Superior temporal gyrus (tissue), 1 donor: ENCODE results near the gene BUD13.

Experiments used
- DNase-seq: peaks from one replicate; pipeline ENCODE4 v3.0.0-alpha.2; 2016; ENCODE audit errors: extremely low spot score

Gene BUD13

GRCh38 chr11:116715383-116715782 is 57.4 kb downstream of the BUD13 start:
- DNase-seq: no peak

- no peak for DNase-seq
These were observed 57.9 kb downstream of the BUD13 start for GRCh38 chr11:116714902-116715301.

- DNase-seq: no peak
These were observed 60.4 kb downstream of the BUD13 start for GRCh38 chr11:116712428-116712827.

GRCh38 chr11:116710762-116711161 is 62.0 kb downstream of the BUD13 start:
- DNase-seq: no peak

- no peak for DNase-seq
These were observed 62.6 kb downstream of the BUD13 start for GRCh38 chr11:116710001-116710674.

- DNase-seq: no peak
These were observed 65.0 kb downstream of the BUD13 start for GRCh38 chr11:116707746-116708145.

GRCh38 chr11:116707161-116707629 is 65.6 kb downstream of the BUD13 start:
- no peak for DNase-seq

GRCh38 chr11:116703421-116703820 is 69.4 kb downstream of the BUD13 start:
- DNase-seq: peak; percentile 61

GRCh38 chr11:116702772-116703385 is 69.9 kb downstream of the BUD13 start:
- DNase-seq: peak; percentile 37

- no peak for DNase-seq
These were observed 70.9 kb downstream of the BUD13 start for GRCh38 chr11:116701876-116702275.

GRCh38 chr11:116701297-116701801 is 71.4 kb downstream of the BUD13 start:
- no peak for DNase-seq

- no peak for DNase-seq
These were observed 72.1 kb downstream of the BUD13 start for GRCh38 chr11:116700586-116701220.
